ENCODE measurements around the gene UBE2O.

DNA sequence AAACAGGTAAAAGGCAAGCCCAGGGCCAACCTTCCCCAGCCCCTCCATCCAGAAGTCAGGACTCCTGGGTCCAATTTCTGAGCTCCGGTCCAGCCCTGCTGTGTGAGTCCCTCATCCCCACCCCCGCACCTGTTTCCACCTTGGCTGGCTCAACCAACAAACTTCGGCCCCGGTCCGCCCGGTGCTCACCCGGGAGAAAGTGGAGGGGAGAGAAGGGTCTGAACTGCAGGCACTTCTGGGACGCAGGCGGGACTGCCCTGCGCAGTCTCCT is 47.7 kb upstream of the UBE2O start:
- TF ChIP-seq POLR2AphosphoS5 (IDR thresholded peaks at IDR 0.05; ENCODE audit: low read depth) = no peak
- TF ChIP-seq, protein P1, sequence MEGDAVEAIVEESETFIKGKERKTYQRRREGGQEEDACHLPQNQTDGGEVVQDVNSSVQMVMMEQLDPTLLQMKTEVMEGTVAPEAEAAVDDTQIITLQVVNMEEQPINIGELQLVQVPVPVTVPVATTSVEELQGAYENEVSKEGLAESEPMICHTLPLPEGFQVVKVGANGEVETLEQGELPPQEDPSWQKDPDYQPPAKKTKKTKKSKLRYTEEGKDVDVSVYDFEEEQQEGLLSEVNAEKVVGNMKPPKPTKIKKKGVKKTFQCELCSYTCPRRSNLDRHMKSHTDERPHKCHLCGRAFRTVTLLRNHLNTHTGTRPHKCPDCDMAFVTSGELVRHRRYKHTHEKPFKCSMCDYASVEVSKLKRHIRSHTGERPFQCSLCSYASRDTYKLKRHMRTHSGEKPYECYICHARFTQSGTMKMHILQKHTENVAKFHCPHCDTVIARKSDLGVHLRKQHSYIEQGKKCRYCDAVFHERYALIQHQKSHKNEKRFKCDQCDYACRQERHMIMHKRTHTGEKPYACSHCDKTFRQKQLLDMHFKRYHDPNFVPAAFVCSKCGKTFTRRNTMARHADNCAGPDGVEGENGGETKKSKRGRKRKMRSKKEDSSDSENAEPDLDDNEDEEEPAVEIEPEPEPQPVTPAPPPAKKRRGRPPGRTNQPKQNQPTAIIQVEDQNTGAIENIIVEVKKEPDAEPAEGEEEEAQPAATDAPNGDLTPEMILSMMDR (IDR thresholded peaks at IDR 0.05; ENCODE audit: insufficient read depth, low read length) = no peak
- no peak for TF ChIP-seq REST (IDR thresholded peaks at IDR 0.05; ENCODE audit: insufficient replicate concordance, low read depth)

All from HL-60 (cell line).